HG03378 (cell line): ENCODE results near the gene SERINC1.
"Not testable (repeated sequence)": the region's sequence is repeated elsewhere in the genome, so short reads cannot be mapped to it uniquely, and the experiment has no call there.

ENCODE experiments used
- ATAC-seq: cut with Tn5 transposase; IDR thresholded peaks from one replicate; pipeline ENCODE4 v1.9.1; 2021; ENCODE audit warnings: mild to moderate bottlenecking, moderate library complexity; ENCODE audit not compliant: unreplicated experiment

SERINC1 gene

GRCh38 chr6:122471107-122472021, at the start of gene SERINC1:
Gene SERINC1 (minus strand): TSS chr6:122471807. CDS start chr6:122471737, 70 bp downstream.
- peak; percentile 99 for ATAC-seq

- no peak for ATAC-seq
These were observed 39.8 kb upstream of the SERINC1 start for GRCh38 chr6:122511193-122511924.

DNA sequence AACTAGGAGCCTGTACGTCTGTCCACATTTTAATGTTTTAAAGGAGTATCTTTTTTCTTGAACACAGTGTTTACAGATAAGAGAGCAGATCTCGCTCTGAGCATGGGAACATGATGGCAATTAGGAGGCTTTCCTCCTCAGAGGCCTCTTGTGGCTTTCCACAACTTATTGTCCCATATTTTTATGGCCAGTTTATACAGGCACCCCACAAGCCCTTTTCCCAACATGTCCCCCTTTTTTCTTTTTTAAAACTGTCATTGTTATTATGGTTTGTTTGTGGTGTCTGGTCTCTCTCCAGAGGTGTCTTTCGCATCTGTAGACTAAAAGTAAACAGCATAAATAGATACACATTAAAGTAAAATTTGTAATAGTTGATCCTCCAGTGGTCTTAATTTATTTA, 33.6 kb upstream of the SERINC1 start:
- ATAC-seq, result not testable (repeated sequence)

DNA sequence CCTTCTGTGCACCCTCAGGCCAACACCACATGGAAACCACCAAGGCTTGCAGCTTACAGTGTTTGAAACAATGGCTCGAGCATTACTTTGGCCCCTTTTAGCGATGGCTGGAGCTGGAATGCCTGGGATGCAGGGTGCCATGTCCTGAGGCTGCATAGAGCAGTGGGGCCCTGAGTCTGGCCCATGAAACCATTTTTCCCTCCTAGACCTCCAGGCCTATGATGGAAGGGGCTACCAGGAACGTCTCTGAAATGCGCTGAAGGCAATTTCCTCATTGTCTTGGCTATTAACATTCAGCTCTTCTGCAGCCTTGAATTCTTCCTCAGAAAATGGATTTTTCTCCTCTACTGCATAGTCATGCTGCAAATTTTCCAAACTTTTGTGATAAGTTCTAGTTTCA, 29.9 kb upstream of the SERINC1 start:
- ATAC-seq, result no peak

- ATAC-seq, result peak; percentile 60
These were observed 24.0 kb upstream of the SERINC1 start for GRCh38 chr6:122495612-122496011.

GRCh38 chr6:122494665-122495272, 23.2 kb upstream of the SERINC1 start:
- no peak for ATAC-seq

DNA sequence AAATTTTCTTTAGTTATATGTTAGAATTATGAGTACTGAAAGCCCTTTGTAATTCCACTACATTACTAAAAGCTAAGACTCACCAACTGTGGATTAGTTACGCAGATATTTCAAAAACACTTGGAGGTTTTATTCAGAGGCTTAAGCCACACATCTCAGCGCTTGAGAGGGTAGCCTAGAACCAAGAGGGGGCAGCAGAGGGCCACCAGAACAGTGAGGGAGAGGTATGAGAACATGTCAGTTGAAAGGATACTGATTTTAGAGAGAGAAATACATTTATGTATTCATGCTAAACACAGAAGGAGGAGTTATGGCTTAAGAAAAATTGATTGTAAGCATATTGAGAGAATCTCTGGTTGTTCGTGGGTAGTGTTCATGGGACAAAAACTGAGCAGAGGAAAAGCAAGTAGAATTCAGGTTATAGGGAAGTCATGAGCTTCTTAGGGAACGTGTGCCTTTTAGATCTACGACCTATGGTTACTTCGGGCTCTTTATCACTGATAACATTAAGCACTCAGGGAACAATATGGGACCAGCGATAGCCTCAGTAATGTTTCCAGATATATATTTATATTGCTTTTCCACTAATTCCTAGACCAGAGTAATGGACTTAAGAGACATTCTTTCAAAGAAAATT, 20.4 kb upstream of the SERINC1 start:
- ATAC-seq, result peak; percentile 97

GRCh38 chr6:122490607-122491006, 19.0 kb upstream of the SERINC1 start:
- no peak for ATAC-seq

DNA sequence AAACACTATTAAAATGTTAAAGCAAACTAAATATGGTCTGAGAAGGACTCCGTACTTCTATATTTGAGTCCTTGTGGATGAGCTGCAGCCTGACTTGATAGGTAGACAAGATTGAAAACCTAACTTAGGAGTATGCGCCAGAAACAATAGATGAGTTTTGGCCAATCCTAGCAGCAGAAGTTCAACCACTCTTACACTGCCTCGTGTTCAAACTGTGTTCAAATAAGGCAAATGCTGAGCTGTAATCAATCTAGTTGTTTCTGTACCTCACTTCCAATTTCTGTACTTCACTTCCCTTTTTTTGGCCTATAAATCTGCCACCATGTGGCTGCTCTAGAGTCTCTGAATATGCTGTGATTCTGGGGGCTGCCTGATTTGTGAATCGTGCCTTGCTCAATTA, 13.2 kb upstream of the SERINC1 start:
- peak; percentile 94 for ATAC-seq

- no peak for ATAC-seq
These were observed 11.1 kb upstream of the SERINC1 start for GRCh38 chr6:122482750-122483080.

GRCh38 chr6:122476131-122476530, 4.5 kb upstream of the SERINC1 start:
- ATAC-seq, result no peak

DNA sequence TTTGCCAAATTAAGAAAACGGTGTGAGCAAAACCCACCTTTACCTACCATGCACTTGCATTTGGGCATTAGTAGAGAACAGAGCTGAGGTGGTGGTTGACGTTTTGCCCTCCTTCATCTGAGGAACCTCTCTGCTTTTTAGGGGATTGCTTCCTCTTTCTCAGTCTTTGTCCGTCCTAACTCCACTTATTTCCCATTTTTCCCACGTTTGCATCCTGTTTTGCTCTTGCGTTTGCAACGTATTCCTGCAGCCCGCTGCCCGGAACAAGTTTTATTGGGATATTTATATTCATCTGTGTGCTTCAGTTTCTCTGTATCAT, 374 bp upstream of the SERINC1 start:
- ATAC-seq, result peak; percentile 53

DNA sequence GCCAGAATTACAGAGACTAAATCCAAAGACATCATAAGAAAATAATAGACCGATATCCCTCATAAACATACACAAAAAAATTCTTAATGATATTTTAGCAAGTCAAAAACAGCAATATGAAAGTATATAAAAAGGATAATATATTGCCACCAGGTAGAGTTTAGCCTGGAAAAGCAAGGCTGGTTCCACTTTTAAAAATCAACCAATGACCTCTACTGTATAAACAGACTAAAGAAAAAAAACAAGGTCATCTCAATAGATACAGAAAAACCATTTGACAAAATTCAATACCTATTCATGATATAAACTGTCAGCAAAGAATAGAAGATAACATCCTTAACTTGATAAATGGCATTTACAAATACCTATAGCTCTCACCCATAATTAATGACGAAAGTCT, 9.7 kb downstream of the SERINC1 start:
- ATAC-seq, result no peak

GRCh38 chr6:122459865-122460416, 11.7 kb downstream of the SERINC1 start:
- not testable (repeated sequence) for ATAC-seq

- no peak for ATAC-seq
These were observed 12.4 kb downstream of the SERINC1 start for GRCh38 chr6:122459240-122459639.

- no peak for ATAC-seq
These were observed 13.5 kb downstream of the SERINC1 start for GRCh38 chr6:122458087-122458486.

- ATAC-seq, result not testable (repeated sequence)
These were observed 16.5 kb downstream of the SERINC1 start for GRCh38 chr6:122455116-122455515.

DNA sequence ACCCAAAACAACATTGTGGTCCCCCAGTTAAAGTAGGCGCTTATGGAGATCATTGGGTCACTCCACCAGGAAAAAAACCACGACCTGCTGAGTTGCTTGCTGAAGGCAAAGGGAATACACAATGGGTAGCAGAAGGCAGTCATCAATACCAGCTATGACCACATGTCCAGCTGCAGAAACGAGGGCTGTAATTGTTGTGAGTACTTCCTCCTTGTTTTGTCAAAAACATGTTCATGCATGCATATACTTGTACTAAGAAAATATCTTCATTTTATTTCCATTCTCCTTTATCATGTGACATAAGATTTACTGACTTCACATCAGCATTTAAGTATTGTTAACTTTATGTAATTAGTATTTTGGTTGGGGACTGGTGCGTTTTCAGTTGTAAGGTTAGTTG, 16.9 kb downstream of the SERINC1 start:
- ATAC-seq, result no peak

GRCh38 chr6:122452509-122452908, 19.1 kb downstream of the SERINC1 start:
- no peak for ATAC-seq

DNA sequence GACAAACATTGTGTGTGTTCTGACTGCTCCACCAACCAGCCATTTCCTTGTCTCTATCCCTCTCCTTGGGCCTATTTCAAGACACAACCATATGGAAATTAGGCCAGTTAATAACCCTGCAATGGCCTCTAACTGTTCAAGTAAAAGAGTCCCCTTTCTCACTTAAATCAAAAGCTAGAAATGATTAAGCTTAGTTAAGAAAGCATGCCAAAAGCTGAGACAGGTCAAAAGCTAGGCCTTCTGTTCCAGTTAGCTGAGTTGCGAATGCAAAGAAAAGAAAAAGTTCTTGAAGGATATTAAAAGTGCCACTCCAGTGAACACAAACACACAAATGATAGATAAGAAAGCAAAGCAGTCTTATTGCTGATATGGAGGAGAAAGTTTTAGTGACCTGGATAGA, 22.5 kb downstream of the SERINC1 start:
- no peak for ATAC-seq

GRCh38 chr6:122445274-122445673, 26.3 kb downstream of the SERINC1 start:
- ATAC-seq, result no peak
